ENCODE measurements around the gene EFNB1. TPM values are rescaled to one million over a fixed set of nuclear protein-coding genes. Genes with fewer than 3 reads are reported as not detected.

EFNB1 gene
- total and polyA plus RNA-seq, 2 of the 8 experiments (the other 6 are each of a cell fraction or from before 2014, with no cell fraction given): 2.3 to 5.4 TPM

DNA sequence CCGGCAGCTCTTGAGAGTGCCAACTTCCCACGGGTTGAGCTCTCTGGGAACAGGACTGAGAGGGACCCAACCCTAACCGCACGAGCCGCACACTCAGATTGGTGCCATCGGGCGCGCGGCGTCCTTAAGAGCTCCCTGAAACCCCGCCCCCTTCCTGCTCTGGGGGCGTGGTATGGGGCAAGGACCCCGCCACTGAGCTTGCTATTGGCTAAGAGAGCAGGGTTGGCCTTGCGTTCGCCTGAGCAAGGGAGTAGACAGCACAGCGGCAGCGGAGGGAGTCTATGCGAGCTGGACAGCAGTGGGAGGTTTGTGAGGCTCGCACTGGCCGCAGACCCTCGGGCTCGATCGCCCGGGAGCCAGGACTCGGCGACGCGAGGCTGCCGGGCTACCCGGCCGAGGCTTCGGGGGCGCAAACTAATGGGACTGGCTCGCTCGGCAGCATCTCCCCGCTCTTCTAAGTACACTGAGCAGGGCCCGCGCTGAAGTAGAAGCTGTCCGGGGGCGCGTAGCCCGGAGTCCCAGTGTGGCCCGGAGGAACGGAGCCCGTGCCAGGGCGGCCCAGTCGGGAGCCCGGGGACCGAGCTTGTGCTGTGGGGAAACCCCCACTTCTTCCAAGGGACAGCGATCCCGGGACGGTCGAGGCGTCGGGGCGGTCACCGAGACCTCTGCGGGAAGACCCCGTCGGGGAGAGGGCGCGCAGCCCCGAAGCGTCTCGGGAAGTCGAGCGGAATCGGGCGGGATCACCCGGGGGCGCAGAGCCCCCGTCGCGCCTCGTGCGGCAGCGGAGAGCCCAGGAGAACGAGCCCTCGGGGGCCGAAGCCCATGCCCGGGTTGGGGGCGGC, at the start of gene EFNB1 (continued):
- TF ChIP-seq, protein P1, sequence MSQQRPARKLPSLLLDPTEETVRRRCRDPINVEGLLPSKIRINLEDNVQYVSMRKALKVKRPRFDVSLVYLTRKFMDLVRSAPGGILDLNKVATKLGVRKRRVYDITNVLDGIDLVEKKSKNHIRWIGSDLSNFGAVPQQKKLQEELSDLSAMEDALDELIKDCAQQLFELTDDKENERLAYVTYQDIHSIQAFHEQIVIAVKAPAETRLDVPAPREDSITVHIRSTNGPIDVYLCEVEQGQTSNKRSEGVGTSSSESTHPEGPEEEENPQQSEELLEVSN (IDR thresholded peaks at IDR 0.05): peak; percentile 8; the same call in 1 of the 2 replicates
- TF ChIP-seq, protein P2, sequence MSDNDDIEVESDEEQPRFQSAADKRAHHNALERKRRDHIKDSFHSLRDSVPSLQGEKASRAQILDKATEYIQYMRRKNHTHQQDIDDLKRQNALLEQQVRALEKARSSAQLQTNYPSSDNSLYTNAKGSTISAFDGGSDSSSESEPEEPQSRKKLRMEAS (IDR thresholded peaks at IDR 0.05): no peak
- TF ChIP-seq SRF (IDR thresholded peaks at IDR 0.05; ENCODE audit: low read depth, low read length): no peak
- no peak for TF ChIP-seq SIRT6 (IDR thresholded peaks at IDR 0.05; ENCODE audit: low read length)
- TF ChIP-seq SAP30 (IDR thresholded peaks at IDR 0.05; ENCODE audit: insufficient read depth, insufficient replicate concordance, low read length): no peak
- no peak for TF ChIP-seq RNF2 (IDR thresholded peaks at IDR 0.05; ENCODE audit: borderline replicate concordance, low read depth, low read length, missing control alignments, poor library complexity, severe bottlenecking)
- no peak for TF ChIP-seq GABPA (IDR thresholded peaks at IDR 0.05; ENCODE audit: borderline replicate concordance, insufficient read depth, low read length)
- no peak for TF ChIP-seq EP300 (IDR thresholded peaks at IDR 0.05; ENCODE audit: borderline replicate concordance in 1 of 2, low read depth in 2 of 2, low read length in 2 of 2)
- TF ChIP-seq TAF1 (IDR thresholded peaks at IDR 0.05; ENCODE audit: low read depth, low read length): peak; percentile 82
- no peak for TF ChIP-seq NANOG (IDR thresholded peaks at IDR 0.05; ENCODE audit: insufficient read depth, low read depth, low read length, poor library complexity, severe bottlenecking)
- no peak for TF ChIP-seq SP2 (IDR thresholded peaks at IDR 0.05; ENCODE audit: low read length)
- TF ChIP-seq POLR2AphosphoS5 (IDR thresholded peaks at IDR 0.05; ENCODE audit: low read depth, low read length): peak; percentile 42; the same call in 1 of the 2 replicates
- TF ChIP-seq RAD21 (IDR thresholded peaks at IDR 0.05 in 1 of 2, conservative IDR thresholded peaks at IDR 0.05 in 1 of 2; ENCODE audit: low read depth in 2 of 2, low read length in 2 of 2): 0 out of 4 replicates have a peak, but pooled peaks of 1 of the 2 experiments have one; percentile 2
- TF ChIP-seq EZH2 (IDR thresholded peaks at IDR 0.05; ENCODE audit: low read depth, low read length, severe bottlenecking): no peak
- no peak; a peak in 1 of 4 replicates for TF ChIP-seq SIN3A (conservative IDR thresholded peaks at IDR 0.05 in 1 of 2, IDR thresholded peaks at IDR 0.05 in 1 of 2; ENCODE audit: low read depth in 1 of 2, low read length in 2 of 2)
- no peak; the same call in 1 of the 2 replicates for TF ChIP-seq SUZ12 (IDR thresholded peaks at IDR 0.05; ENCODE audit: low read length)
- no peak for TF ChIP-seq BACH1 (IDR thresholded peaks at IDR 0.05; ENCODE audit: low read length)
- no peak for TF ChIP-seq SP1 (IDR thresholded peaks at IDR 0.05; ENCODE audit: low read depth, low read length)
- TF ChIP-seq ZNF274 (IDR thresholded peaks at IDR 0.05; ENCODE audit: borderline replicate concordance, extremely low read depth, low read length): no peak
- no peak for TF ChIP-seq SIX5 (IDR thresholded peaks at IDR 0.05; ENCODE audit: low read depth, low read length)
- no peak for TF ChIP-seq CHD2 (IDR thresholded peaks at IDR 0.05; ENCODE audit: low read length)
- TF ChIP-seq CBX8 (IDR thresholded peaks at IDR 0.05; ENCODE audit: borderline replicate concordance, low read depth, low read length): no peak
